Upper lobe of left lung (tissue), 4 donors: Measurements from ENCODE around the gene RAPGEF2.
A peak's percentile ranks its signal among the peaks of the same experiment; 100 is the strongest.

Experiments used
- CTCF ChIP-seq, 6 experiments: fragments of 450-650 bp in 4 of 6; fragments of 200-600 bp in 2 of 6; sonication (generic) in 2 of 6; IDR thresholded peaks; one replicate each; pipeline ENCODE4 v1.5.1; 2016 to 2019; ENCODE audit warnings: antibody characterized with exemption in 6 of 6
- EP300 ChIP-seq, 4 donors: sonication (generic); formaldehyde crosslinking; IDR thresholded peaks; one replicate each; pipeline ENCODE4 v1.5.1; 2017; ENCODE audit warnings: antibody characterized with exemption in 4 of 4, control low read depth in 2 of 4
- POLR2A ChIP-seq, 4 donors: fragments of 450-650 bp; IDR thresholded peaks; one replicate each; pipeline ENCODE4 v1.5.1; 2016 to 2017; ENCODE audit warnings: antibody characterized with exemption in 4 of 4, mild to moderate bottlenecking in 2 of 4
- POLR2AphosphoS5 ChIP-seq, 2 donors: sonication (generic); formaldehyde crosslinking; IDR thresholded peaks; one replicate each; pipeline ENCODE4 v1.5.1; 2017; ENCODE audit warnings: antibody characterized with exemption in 2 of 2

GRCh38 chr4:159104694-159105414 lies 2.0 kb downstream of the RAPGEF2 start:
- no peak for TF ChIP-seq CTCF (IDR thresholded peaks at IDR 0.05)
- TF ChIP-seq POLR2A (IDR thresholded peaks at IDR 0.05): peak in 1 of 4 donors; percentile 15
- TF ChIP-seq EP300 (IDR thresholded peaks at IDR 0.05): no peak
- TF ChIP-seq POLR2AphosphoS5 (IDR thresholded peaks at IDR 0.05): no peak
